K562 treated with DMSO at 1 percent for 12 hours (cell line): Measurements from ENCODE around the gene ME1. TPM values are rescaled to one million over a fixed set of nuclear protein-coding genes. Genes with fewer than 3 reads are reported as not detected.

Source experiments
- total RNA-seq: library from RNA; unstranded; fragments of 300-600 nt; gene quantifications from 2 replicates; pipeline ENCODE4 v1.2.3, GENCODE V29; 2022; ENCODE audit not compliant: insufficient read depth

Gene ME1
- total RNA-seq: 6.2 and 14.6 TPM in 2 replicates

DNA sequence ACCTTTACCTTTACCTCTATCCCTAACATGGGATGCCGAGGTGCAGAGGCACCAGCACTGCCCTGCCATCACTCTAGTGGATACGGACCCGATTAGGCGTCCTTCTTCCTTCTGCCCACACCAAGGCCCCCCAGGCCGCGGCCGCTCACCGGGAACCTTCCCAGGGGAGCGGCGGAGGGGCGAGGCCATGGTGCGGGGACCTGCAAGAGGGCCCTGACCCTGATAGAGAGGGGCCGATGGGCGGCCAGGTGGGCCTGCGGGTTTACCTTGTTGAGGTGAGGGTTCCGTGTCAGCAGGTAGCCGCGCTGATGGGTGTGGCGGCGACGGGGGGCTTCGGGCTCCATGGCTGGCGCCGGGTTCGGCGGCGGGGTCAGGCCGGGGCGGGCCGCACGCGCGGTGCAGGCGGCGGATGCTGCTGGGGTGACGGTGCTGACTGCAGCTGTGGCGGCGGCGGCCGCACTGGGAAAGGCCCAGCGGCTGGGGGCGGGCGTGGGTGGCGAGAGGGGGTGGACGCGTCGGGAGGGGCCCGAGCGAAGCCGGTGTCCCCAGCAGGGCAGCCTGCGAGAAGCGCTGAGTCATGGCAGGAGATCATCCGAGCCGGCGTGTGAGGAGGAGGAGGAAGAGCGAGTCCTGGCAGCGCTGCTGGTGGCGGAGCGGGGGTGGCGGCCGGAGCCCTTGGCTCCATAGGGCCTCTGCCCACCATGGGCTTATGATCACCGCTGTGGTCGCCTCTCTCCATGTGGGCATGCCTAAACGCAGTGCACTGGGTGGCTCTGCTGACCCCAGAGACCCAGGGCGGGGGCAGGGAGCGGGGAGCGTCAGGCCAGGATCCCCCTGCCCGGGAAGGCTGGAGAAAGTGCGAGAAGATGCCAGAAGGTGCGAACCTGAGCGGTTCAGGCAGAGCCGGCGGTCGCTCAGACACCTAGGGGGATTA, at the start of gene ME1:
Gene ME1, minus strand, starts transcription at position 441 of the 934 bp plus-strand sequence. Its CDS starts 97 bp downstream, at position 344.

GRCh38 chr6:83192871-83193746, 237.7 kb downstream of the ME1 start, which contains the start of the genes PGM3 and RWDD2A:
TSS of gene PGM3 (minus strand) at chr6:83193265. CDS start at chr6:83191012, 2,253 bp downstream.
TSS of gene RWDD2A (plus strand) at chr6:83193357. CDS start at chr6:83194452, 1,095 bp downstream.

Other genes starting within 250 kb of the ME1 start
- 27.1 and 44.3 TPM in 2 replicates for gene PGM3, start 237.8 kb downstream of the ME1 start, total RNA-seq
- 1.8 and 4.4 TPM in 2 replicates for gene RWDD2A, start 237.7 kb downstream of the ME1 start, total RNA-seq
- gene PRSS35, start 81.5 kb upstream of the ME1 start, total RNA-seq: not detected in 2 replicates